Inflammatory macrophage treated with lipopolysaccharide for 4 hours (primary cell): Measurements from ENCODE around the gene PDPN.

ENCODE experiments used
- DNase-seq: peaks from one replicate; pipeline ENCODE4 v3.0.0-alpha.2; 2020

PDPN gene

DNA sequence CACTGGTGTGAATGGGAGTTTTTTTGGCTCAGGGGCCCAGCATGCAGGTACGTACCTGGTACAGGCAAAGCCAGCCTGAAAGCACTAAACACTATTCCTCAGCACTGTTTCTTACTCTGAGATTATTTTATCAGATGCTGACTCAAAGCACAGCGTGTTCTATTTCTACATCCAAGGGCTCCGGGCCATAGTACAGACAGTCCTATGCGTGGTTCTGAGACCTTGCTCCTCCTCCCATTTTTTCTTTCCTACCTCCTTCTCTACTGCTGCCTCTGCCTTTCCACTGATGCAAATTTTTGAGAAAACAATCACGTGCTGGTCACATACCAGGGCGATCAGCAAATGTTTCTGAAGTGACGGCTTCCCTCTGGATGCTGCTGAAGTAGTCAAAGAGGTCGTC, 36.3 kb downstream of the PDPN start:
- no peak for DNase-seq

DNA sequence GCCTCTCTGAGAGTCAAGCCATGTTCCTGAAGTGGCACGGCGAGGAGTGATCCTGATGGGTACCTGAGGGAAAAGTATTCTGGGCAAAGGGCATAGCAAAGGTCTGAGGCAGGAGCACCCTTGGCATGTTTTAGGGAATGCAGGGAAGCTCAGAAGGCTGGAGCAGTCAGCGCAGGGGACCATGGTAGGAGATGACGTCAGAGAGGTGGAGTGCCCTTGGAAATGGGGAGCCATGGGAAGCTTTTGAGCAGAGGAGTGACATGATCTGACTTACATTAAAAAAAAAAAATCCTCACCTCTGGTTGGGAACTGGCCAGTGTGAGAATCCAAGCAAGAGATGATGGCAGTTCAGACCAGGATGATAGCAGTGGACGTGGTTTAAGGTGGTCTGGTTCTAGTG, 37.2 kb downstream of the PDPN start:
- no peak for DNase-seq

DNA sequence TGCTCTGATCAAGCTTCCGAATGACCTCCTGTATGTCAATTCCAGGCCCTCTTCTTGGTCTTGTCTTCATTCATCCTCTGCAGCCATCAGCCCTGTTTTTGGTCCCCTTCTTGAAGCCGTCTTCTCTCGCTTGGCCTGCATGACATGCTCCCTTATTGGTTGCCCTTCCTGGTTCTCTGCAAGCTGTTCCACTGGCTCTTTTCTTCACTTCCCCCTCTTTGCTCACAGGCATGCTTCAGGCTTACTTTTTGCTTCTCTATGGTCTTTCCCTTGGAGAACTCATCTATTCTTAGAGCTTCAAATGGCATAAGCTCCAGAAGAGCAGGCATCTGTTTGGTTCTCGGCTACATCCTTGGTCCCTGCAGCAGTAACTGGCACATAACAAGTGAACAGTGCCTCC, 38.8 kb downstream of the PDPN start:
- DNase-seq: peak; percentile 51

DNA sequence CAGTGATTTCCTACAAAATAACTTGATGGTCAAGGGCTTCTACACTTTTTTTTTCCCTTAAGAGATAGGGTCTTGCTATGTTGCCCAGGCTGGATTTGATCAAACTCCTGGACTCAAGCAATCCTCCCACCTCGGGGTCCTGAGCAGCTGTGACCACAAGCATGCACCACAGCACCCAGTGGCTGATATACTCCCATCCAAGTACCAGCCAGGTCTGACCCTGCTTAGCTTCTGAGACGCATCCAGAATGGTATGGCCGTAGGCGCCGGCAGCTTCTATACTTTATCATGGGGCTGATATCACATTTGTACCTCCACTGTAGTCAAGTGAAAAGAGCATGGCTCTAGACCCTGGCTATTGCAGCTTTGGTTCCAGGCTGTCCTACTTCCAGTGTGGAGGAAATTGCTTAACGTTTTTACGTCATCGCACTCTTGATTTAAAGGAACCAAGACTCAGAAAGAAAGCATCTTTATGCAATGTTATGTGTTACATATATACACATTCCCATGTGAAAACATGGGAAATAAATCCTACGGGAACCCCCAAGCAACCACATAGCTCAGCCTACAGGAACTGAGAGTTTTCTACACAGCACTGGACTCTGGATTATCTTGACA, 39.5 kb downstream of the PDPN start:
- DNase-seq: peak; percentile 97

DNA sequence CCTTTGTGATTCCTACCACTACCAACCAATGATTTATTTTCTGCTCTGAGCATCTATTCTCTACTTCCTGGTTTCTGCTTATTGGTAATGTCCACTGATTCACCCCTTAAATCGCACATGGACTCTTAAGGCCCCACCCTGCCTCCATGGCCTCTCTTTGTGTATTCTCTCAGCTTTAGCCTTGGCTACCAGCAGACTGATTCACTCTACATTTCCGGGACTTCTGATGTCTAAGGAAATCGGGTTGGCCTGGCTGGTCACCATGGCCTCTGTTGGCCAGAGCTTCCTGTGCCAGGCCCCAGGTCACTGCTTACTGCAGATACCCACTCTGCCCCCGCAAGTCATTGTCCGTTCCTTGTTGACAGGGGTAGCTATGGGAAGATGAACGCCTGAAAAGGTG, 40.9 kb downstream of the PDPN start:
- peak; percentile 26 for DNase-seq

DNA sequence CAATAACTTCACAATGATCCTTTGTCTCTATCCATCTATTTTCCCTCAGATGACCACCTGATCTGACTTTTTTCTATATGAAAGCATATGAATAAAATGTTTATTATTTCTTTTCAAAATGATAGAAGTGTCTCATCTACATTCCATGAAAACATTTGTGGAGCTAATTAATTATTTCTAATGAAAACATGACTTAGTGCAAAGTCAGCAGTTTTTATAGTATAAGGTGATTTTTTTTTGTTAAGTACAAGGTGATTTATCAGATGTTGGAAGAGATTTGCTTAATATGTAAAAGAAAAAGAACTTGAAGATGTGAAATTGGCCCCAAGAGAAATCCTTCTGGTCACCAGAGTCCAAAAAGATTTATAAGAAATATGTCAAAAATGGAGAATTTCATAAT, 43.5 kb downstream of the PDPN start:
- DNase-seq: no peak

DNA sequence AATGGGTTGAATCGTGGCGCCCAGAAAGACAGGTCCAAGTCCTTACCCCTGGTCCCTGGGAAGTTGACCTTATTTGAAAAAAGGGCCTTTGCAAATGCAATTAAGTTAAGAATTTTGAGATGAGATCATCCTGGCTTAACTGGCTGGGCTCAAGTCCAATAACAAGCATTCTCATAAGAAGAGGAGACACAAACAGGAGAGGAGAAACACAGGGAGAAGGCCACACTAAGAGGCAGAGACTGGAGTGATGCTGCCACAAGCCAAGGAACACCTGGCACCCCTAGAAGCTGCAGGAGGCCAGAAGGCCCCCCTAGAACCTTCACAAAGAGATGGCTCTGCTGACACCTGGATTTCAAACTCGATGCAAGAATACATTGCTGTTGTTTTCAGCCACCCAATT, 44.6 kb downstream of the PDPN start:
- DNase-seq: no peak

DNA sequence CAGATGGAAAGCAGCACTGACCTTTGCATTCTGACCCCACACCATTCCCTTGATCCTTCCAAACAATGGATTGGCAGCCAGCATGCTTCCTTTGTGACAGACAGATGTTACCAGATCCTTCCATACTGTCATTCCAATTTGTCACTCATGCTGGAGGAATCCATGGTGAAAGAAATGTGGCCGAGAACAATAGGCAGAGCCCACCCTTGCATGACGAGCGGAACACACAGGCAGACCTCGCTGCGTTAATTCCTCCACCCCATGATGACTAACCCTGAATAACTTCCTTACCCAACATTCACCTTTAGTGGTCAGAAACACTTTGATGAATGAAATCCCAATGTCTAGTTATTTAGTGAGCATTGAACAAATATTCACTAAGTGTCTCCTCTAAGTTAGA, 45.1 kb downstream of the PDPN start:
- DNase-seq: no peak

DNA sequence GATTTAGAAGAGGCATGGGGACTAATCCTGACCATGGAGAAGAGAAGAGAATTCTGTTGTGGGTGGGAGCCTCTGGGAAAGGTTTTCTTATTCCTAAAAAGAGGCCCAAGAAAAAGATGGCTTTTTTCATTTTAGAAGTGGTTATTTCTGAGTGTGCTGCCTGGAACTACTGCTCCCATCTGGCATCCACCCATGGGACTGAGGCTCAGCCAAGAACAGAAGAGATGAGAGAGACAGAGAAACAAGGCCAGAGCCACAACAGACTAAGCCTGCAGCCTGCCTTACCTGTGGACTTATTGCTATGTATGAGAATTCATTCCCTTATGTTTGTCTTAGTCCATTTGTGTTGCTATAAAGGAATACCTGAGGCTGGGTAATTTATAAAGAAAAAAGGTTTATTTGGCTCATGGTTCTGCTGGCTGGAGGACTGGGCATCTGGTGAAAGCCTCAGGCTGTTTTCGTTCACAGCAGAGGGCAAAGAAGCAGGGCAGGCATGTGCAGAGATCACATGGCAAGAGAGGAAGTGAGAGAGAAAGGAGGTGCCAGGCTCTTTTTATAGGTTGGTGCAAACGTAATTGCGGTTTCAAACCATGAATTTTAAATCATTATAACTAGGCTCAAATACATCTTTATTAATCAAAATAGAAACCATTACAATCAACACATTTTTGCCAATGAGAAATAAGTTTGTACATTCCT, 58.8 kb downstream of the PDPN start:
- peak; percentile 42 for DNase-seq

DNA sequence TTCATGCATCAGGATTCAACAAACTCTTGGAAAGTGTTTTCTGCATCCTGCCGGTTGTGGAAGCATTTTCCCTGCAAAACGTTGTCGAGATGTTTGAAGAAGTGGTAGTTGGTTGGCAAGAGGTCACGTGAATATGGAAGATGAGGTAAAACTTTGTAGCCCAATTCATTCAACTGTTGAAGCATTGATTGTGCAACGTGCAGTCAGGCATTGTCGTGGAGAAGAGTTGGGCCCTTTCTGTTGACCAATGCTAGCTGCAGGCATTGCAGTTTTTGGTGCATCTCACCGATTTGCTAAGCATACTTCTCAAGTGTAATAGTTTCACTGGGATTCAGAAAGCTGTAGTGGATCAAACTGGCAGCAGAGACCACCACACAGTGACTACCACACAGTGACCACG, 59.4 kb downstream of the PDPN start:
- DNase-seq: no peak

DNA sequence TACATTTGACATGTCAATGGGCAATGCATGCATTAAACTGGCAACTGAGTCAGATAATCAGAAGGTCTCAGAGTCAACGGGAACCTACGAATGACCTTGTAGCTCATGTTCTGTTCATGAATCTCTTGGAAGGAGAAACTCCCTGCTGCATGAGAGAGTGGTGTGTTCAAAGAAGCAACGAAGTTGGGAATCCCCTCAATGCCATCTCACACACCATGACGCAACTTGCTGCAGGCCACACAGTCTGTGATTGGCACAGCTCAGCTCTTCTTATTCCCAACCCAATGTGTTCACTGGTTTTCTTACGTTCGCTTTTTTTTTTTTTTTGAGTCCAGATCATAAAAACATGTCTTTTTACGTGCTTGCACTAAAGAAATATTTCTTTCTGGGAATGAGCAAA, 62.9 kb downstream of the PDPN start:
- DNase-seq: peak; percentile 22

DNA sequence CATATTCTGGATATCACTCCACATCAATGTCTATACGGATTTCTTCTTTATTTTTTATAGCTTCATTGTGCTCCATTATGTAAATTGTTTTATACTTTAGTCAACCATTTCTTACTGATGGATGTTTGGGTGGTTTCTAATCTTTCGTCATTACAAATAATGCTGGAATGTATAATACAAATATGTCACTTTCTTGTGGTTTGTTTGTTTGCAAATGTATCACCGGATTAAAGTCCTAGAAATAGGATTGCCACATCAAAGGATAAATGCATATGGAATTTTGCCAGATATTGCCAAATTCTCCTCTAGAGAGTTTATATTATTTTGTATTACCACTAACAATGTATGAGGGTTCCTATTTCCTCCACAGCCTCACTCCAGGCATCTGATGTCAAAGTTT, 67.6 kb downstream of the PDPN start:
- no peak for DNase-seq

DNA sequence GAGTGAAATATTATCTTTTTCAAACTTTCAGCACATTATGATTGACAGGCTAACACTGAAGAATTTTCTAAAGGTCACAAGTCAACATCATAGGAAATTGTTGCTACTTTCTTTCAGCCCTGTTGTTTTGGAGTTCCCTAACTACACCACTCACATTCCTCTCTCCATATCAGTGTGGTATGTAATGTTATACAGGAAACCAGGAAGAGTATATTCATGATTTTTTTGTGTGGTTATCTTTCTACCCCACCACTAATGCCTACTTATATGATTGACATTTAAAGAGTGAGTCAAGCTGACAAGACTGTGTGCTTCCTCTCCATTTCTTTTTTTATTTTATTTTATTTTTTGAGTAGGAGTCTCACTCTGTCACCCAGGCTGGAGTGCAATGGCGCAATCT, 68.6 kb downstream of the PDPN start:
- DNase-seq: no peak

DNA sequence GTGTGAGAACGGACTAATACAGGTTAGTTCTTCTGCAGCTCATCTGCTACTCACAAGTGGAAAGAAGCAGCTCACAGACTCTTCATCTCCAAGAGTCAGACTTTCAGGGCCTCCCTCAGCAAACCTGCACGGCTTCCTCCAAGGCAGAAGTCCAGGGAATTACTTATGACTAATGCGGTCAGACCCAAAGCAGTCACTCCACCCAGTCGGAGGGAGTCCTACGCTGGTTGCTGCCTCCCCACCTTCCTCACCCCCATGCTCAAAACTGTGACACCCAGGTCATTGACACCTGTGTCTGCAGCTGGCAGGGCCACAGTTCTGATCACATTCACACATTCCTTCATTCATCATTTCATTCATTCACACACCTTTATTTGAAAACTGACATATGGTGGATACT, 77.9 kb downstream of the PDPN start:
- DNase-seq: no peak

DNA sequence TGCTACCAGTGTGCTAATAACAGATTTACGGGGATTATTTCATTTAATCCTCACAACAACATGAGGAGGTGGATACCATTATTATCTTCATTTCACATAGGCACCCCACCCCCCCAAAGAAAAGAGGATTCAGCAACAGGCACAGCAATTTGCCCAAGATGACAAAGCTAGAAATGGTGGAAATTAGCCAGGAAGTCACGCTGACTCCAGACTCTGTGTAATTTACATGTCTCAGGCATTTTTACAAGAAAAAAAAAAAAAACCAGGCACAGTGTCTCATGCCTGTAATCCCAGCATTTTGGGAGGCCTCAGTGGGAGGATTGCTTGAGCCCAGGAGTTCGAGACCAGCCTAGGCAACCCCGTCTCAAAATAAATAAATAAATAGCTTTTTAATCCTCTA, 78.9 kb downstream of the PDPN start:
- DNase-seq: peak; percentile 25

DNA sequence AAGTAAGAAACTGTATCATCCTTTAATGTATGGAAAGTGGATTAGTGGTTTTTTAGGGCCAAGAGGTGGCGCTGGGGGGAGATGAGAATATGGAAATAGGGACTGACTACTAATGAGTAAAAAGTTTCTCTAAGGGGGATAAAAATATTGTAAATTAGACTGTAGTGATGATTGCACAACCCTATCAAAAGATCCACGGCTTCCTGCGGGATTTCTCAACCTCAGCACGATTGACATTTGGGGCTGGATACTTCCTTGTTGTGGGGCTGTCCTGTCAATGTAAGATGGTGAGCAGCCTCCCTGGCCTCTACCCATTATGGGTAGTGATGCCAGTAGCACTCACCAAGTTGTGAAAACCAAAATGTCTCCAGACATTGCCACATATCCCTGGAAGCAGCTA, 80.3 kb downstream of the PDPN start:
- peak; percentile 49 for DNase-seq

DNA sequence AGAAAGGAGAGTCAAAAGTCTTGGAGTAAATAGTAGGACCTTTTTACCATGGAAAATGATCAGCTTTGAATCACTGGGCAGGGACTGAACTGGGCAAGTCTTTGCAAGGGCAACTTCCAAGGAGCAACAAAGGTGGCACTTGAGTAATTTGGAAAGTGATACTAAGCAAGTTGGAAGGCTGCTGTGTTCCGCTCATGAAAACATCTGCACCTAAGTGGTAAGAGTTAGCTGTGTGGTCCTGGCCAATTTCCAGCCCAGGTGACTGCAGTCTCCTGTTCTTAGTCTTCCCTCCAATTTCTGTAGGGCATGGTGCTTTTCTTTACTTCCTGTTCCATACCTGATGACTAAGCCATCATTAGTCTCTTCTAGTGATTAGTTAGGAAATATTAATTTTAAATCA, 80.8 kb downstream of the PDPN start:
- DNase-seq: no peak

DNA sequence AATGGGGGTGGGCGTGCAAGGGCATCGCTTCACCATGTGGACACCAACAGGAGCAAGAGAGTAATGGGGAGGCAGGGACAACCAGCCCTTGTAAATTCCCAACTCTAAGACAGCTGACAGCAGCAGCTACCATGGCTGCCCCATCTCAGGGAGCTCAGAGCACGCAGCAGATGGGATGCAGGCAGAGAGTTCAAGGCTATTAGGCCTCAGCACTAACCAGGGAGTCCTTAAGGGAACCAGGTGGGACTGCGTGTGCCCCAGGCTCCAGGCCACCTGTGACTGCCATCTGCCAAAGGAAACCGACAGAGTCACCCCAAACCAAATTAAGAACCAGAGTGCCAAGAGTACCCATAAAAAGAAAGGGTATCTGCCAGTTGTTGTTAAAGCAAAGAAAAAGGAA, 82.7 kb downstream of the PDPN start:
- DNase-seq: no peak
